Panc1 (cell line): ENCODE results near the gene ACTR3.

Experiments used
- CTCF ChIP-seq: fragments of 450-650 bp; IDR thresholded peaks from 2 replicates; pipeline ENCODE4 v1.5.1; 2017; ENCODE audit warnings: mild to moderate bottlenecking
- POLR2AphosphoS5 ChIP-seq: IDR thresholded peaks from 2 replicates; pipeline ENCODE4 v1.6.1; 2012; ENCODE audit warnings: mild to moderate bottlenecking, low read depth, low read length, moderate library complexity
- REST ChIP-seq, 2 experiments: IDR thresholded peaks; 2 replicates each; pipeline ENCODE4 v1.6.1; 2011 to 2012; ENCODE audit warnings: low read depth in 2 of 2, control low read depth in 1 of 2, low read length in 1 of 2, mild to moderate bottlenecking in 1 of 2, moderate library complexity in 1 of 2; ENCODE audit not compliant: insufficient read depth in 1 of 2

GRCh38 chr2:113854208-113854607 is 35.7 kb upstream of the ACTR3 start:
- no peak for TF ChIP-seq CTCF
- no peak for TF ChIP-seq POLR2AphosphoS5
- no peak for TF ChIP-seq REST (IDR thresholded peaks at IDR 0.05; ENCODE audit: insufficient read depth in 1 of 2, low read depth in 2 of 2, low read length in 1 of 2)
